Activated CD4-positive, alpha-beta T cell treated with anti-CD3 and anti-CD28 coated beads, Interleukin-2, amount 10 ng/mL, durations not matched to agents 24 days and 14 days (primary cell): ENCODE results near the gene TIAM2. TPM values are rescaled to one million over a fixed set of nuclear protein-coding genes. Genes with fewer than 3 reads are reported as not detected.
"Not testable (repeated sequence)": the region's sequence is repeated elsewhere in the genome, so short reads cannot be mapped to it uniquely, and the experiment has no call there.

Source experiments
- DNase-seq: peaks from one replicate; pipeline ENCODE4 v3.0.0; 2022
- H3K27ac Mint-ChIP-seq: one replicate; pipeline ENCODE4 v1.8.0; 2022; ENCODE audit warnings: mild to moderate bottlenecking, mixed read lengths
- H3K27me3 Mint-ChIP-seq: one replicate; pipeline ENCODE4 v1.8.0; 2022; ENCODE audit warnings: mixed read lengths
- H3K36me3 Mint-ChIP-seq: one replicate; pipeline ENCODE4 v1.8.0; 2022; ENCODE audit warnings: low read depth, mild to moderate bottlenecking, mixed read lengths
- H3K4me1 Mint-ChIP-seq: one replicate; pipeline ENCODE4 v1.8.0; 2021; ENCODE audit warnings: mixed read lengths
- H3K4me3 Mint-ChIP-seq: one replicate; pipeline ENCODE4 v1.8.0; 2022; ENCODE audit warnings: mild to moderate bottlenecking, moderate library complexity, mixed read lengths
- H3K9me3 Mint-ChIP-seq: one replicate; pipeline ENCODE4 v1.8.0; 2021; ENCODE audit warnings: mixed read lengths
- intact Hi-C: fragments of 100-400 bp; cut with micrococcal nuclease; formaldehyde crosslinking; loops from one replicate; pipeline ENCODE4 v1.15.1; 2023
- total RNA-seq: library from RNA; stranded (reverse); gene quantifications from 2 replicates; pipeline ENCODE4 v1.2.3, GENCODE V29; 2022

TIAM2 gene
- total RNA-seq, 1 donor from 2014 or later = 86.9 TPM

DNA sequence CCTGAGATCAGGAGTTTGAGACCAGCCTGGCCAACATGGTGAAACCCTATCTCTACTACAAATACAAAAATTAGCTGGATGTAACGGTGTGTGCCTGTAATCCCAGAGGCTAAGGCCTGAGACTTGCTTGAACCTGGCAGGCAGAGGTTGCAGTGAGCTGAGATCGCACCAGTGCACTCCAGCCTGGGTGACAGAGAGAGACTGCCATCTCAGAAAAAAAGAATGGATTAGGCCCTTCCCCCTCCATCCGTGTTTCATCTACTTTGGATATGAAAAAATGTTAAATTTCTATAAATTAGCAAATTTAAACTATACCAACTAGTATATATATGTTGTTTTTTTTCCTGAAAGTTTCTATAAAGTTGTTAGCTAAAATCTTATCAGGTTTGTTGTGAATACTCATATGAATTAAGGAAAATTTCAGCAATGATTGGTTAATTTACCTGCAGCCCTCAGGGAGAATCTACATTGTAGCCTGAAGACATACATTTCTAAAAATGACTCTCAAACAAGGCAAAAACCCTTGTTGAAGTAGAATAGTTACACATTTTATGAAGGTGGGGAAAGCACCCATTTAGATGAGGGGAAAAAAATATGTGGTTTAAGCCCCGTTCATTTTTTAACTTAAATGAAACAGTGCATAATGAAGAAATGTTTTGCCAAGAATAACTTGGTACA, 120.9 kb downstream of the TIAM2 start:
- intact Hi-C loops = loop anchor here (1.0 kb wide), 4 partner anchors 10 to 66 kb away; no protein-coding TSS in a partner anchor
- H3K4me3 Mint-ChIP-seq = peak overlapping the region; percentile 47
- H3K9me3 Mint-ChIP-seq = no peaks in the 10 kb centered on the region
- peaks cover 39% of the 10 kb centered on the region for H3K36me3 Mint-ChIP-seq
- H3K27me3 Mint-ChIP-seq = no peaks in the 10 kb centered on the region
- no peak for DNase-seq
- H3K4me1 Mint-ChIP-seq = peaks cover 31% of the 10 kb centered on the region
- peak overlapping the region; percentile 86 for H3K27ac Mint-ChIP-seq

DNA sequence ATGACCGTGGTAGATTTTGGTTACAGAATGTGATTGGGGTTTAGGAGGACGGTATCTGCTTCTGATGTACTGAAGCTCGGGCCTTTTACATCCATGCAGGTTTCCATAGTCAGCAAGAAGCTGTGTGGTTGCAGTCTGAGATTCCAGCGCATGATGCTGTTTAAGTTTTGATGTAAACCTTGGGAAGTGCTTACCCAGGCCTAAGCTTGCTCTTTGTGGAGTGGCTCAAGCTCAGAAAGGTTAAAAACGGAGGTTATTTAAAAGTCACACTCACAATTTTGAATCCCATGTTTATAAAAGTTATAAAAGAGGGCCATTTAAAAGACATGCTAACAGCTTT, 121.4 kb downstream of the TIAM2 start:
- Mint-ChIP-seq H3K36me3 (peaks cover 39% of the 10 kb centered on the region), H3K27me3 (no peaks in the 10 kb centered on the region), H3K4me1 (peaks cover 29% of the 10 kb centered on the region), H3K4me3 (peak overlapping the region; percentile 47), H3K27ac (peak overlapping the region; percentile 86), H3K9me3 (no peaks in the 10 kb centered on the region)
- intact Hi-C loops = loop anchor here (1.0 kb wide), 4 partner anchors 10 to 66 kb away; no protein-coding TSS in a partner anchor
- DNase-seq = no peak

GRCh38 chr6:155117256-155117655, 122.1 kb downstream of the TIAM2 start:
- Mint-ChIP-seq H3K27ac (peak overlapping the region; percentile 81), H3K36me3 (peaks cover 42% of the 10 kb centered on the region), H3K4me1 (peaks cover 34% of the 10 kb centered on the region), H3K27me3 (no peaks in the 10 kb centered on the region), H3K4me3 (peak overlapping the region; percentile 3), H3K9me3 (no peaks in the 10 kb centered on the region)
- intact Hi-C loops = no loop called here
- no peak for DNase-seq

- Mint-ChIP-seq H3K9me3 (no peaks in the 10 kb centered on the region), H3K27ac (peak overlapping the region; percentile 81), H3K27me3 (no peaks in the 10 kb centered on the region), H3K36me3 (peaks cover 37% of the 10 kb centered on the region), H3K4me3 (peak overlapping the region; percentile 20), H3K4me1 (peaks cover 34% of the 10 kb centered on the region)
- DNase-seq = no peak
- intact Hi-C loops = no loop called here
These were observed 122.7 kb downstream of the TIAM2 start for GRCh38 chr6:155117785-155118184.

- H3K27me3 Mint-ChIP-seq, intact Hi-C loops, DNase-seq, H3K4me3 Mint-ChIP-seq, H3K9me3 Mint-ChIP-seq: not testable (repeated sequence)
- H3K4me1 Mint-ChIP-seq = peaks cover 33% of the 10 kb centered on the region
- H3K27ac Mint-ChIP-seq = peak overlapping the region; percentile 25
- peaks cover 38% of the 10 kb centered on the region for H3K36me3 Mint-ChIP-seq
These were observed 124.1 kb downstream of the TIAM2 start for GRCh38 chr6:155119201-155119600.

GRCh38 chr6:155120034-155120433, 124.9 kb downstream of the TIAM2 start:
- no peak for DNase-seq
- Mint-ChIP-seq H3K9me3 (no peaks in the 10 kb centered on the region), H3K27me3 (no peaks in the 10 kb centered on the region), H3K4me1 (peaks cover 32% of the 10 kb centered on the region), H3K4me3 (no peak overlapping the region), H3K36me3 (peaks cover 36% of the 10 kb centered on the region), H3K27ac (no peak overlapping the region)
- intact Hi-C loops = no loop called here

DNA sequence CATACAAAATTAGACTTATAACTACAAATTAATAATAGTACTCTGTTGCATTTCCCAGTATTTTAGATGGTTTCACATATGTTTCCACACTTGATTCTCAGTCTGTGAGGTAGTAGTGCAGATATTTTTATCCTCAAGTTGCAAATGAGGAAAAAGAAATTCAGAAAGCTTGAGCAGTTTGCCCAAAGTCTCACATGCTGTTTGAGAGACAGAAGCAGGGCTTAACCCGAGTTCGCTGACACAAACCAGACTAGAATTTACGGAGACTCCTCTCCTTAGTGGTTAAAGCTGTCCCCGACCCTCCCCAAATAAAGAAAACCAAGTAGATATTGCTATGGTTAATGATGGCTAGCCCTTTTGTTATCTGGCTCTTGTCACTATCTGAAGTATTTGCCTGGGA, 126.2 kb downstream of the TIAM2 start:
- DNase-seq = no peak
- Mint-ChIP-seq H3K36me3 (peaks cover 43% of the 10 kb centered on the region), H3K27me3 (no peaks in the 10 kb centered on the region), H3K4me3 (no peak overlapping the region), H3K9me3 (peaks cover 3% of the 10 kb centered on the region), H3K4me1 (peaks cover 38% of the 10 kb centered on the region), H3K27ac (peak overlapping the region; percentile 8)
- intact Hi-C loops = no loop called here

DNA sequence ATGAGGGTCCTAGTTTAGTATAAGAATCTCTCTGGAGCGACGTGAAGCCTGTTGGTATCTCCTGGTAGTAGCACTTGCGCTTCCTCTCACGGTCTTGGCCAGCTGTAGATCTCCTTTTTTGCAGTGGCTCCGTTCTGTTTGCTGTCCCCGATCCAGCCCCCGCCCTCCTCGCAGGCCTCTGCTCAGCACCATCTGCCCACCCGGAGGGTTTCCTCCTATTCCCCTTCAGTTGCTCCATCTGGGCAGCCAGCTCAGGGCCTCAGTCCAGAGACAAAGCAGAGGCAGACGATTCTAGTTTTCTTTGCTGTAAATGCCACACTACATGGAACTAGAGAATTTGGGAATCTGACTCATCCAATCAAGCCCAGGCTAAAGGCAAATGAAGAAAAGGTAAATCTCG, 126.6 kb downstream of the TIAM2 start:
- peaks cover 35% of the 10 kb centered on the region for H3K4me1 Mint-ChIP-seq
- peaks cover 41% of the 10 kb centered on the region for H3K36me3 Mint-ChIP-seq
- intact Hi-C loops = no loop called here
- no peaks in the 10 kb centered on the region for H3K27me3 Mint-ChIP-seq
- H3K27ac Mint-ChIP-seq = peak overlapping the region; percentile 8
- H3K4me3 Mint-ChIP-seq = peak overlapping the region; percentile 29
- H3K9me3 Mint-ChIP-seq = peaks cover 3% of the 10 kb centered on the region
- no peak for DNase-seq

GRCh38 chr6:155122199-155122950, 127.3 kb downstream of the TIAM2 start:
- peaks cover 38% of the 10 kb centered on the region for H3K4me1 Mint-ChIP-seq
- H3K27ac Mint-ChIP-seq = no peak overlapping the region
- H3K27me3 Mint-ChIP-seq = no peaks in the 10 kb centered on the region
- no peak overlapping the region for H3K4me3 Mint-ChIP-seq
- H3K9me3 Mint-ChIP-seq = peaks cover 3% of the 10 kb centered on the region
- no peak for DNase-seq
- intact Hi-C loops = no loop called here
- H3K36me3 Mint-ChIP-seq = peaks cover 45% of the 10 kb centered on the region

- no peak for DNase-seq
- Mint-ChIP-seq H3K36me3 (peaks cover 45% of the 10 kb centered on the region), H3K9me3 (peaks cover 3% of the 10 kb centered on the region), H3K27me3 (no peaks in the 10 kb centered on the region), H3K4me1 (peaks cover 38% of the 10 kb centered on the region), H3K27ac (no peak overlapping the region), H3K4me3 (no peak overlapping the region)
- intact Hi-C loops = no loop called here
These were observed 128.4 kb downstream of the TIAM2 start for GRCh38 chr6:155123520-155123919.

- peaks cover 3% of the 10 kb centered on the region for H3K9me3 Mint-ChIP-seq
- intact Hi-C loops = loop anchor here (5.0 kb wide), 1 partner anchor 129 kb away; the partner anchor contains the start of gene TIAM2
- H3K4me1 Mint-ChIP-seq = peaks cover 54% of the 10 kb centered on the region
- H3K27ac Mint-ChIP-seq = peak overlapping the region; percentile 97
- H3K4me3 Mint-ChIP-seq = peak overlapping the region; percentile 69
- peaks cover 54% of the 10 kb centered on the region for H3K36me3 Mint-ChIP-seq
- H3K27me3 Mint-ChIP-seq = no peaks in the 10 kb centered on the region
- DNase-seq = no peak
These were observed 130.8 kb downstream of the TIAM2 start for GRCh38 chr6:155125906-155126305.

DNA sequence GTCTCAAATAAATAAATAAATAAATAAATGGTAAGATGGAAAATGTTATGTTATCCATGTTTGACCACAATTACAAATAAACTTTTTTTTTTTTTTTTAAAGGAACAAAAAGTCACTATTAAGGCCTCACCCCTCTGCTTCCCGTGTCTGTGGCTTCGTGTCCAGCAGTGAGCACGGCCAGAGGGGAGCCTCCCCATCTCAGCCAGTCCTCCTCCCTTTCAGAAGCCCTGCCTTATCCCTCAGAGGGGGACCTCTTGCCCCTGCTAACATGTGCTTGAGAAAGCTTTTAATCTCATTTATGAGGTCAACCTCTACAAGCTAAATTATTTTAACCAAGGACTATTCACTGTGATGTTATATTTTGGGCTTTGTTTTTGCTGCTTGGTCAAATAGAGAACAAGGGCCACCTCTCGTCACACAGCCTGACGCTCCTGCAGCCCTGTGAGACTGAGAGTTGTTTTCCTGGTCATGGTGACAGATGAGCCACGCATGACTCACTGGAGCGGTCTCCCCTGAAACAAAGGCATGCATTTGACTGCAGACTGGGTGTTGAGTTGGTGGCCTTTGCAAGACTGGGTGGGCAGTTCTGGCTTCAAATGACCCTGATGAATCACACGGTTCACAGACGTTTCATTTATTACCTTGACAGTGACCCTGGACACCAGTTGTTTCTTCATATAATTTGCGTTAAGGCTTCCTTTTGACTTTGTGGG, 131.8 kb downstream of the TIAM2 start:
- Mint-ChIP-seq H3K4me1 (peaks cover 51% of the 10 kb centered on the region), H3K27ac (peak overlapping the region; percentile 97), H3K4me3 (peak overlapping the region; percentile 68), H3K27me3 (no peaks in the 10 kb centered on the region), H3K9me3 (peaks cover 3% of the 10 kb centered on the region), H3K36me3 (peaks cover 54% of the 10 kb centered on the region)
- intact Hi-C loops = loop anchor here (1.0 to 5.0 kb wide), 6 partner anchors 11 to 130 kb away; partner anchors contain the start of gene TIAM2
- DNase-seq = peak; percentile 72

- Mint-ChIP-seq H3K27ac (peak overlapping the region; percentile 96), H3K36me3 (peaks cover 62% of the 10 kb centered on the region), H3K4me3 (no peak overlapping the region), H3K9me3 (peaks cover 3% of the 10 kb centered on the region), H3K27me3 (no peaks in the 10 kb centered on the region), H3K4me1 (peaks cover 50% of the 10 kb centered on the region)
- no peak for DNase-seq
- intact Hi-C loops = loop anchor here (5.0 kb wide), 1 partner anchor 132 kb away; the partner anchor contains the start of gene TIAM2
These were observed 133.9 kb downstream of the TIAM2 start for GRCh38 chr6:155128977-155129376.
